GM18511 (cell line): ENCODE data around the gene SCYGR3.

Source experiments
- ATAC-seq: cut with Tn5 transposase; IDR thresholded peaks from one replicate; pipeline ENCODE4 v1.9.1; 2021; ENCODE audit warnings: mild to moderate bottlenecking, moderate library complexity; ENCODE audit not compliant: unreplicated experiment

Gene SCYGR3

GRCh38 chr2:227614740-227615139 is at the start of gene SCYGR3:
SCYGR3 (minus strand) TSS chr2:227614840; CDS start chr2:227614840, 0 bp downstream.
- ATAC-seq: no peak

- no peak for ATAC-seq
These were observed 47.2 kb upstream of the SCYGR3 start for GRCh38 chr2:227661827-227662226.

GRCh38 chr2:227661025-227661649 is 46.5 kb upstream of the SCYGR3 start:
- no peak for ATAC-seq

GRCh38 chr2:227657199-227657845 is 42.7 kb upstream of the SCYGR3 start:
- ATAC-seq: no peak

- no peak for ATAC-seq
These were observed 40.8 kb upstream of the SCYGR3 start for GRCh38 chr2:227655454-227655853.

- ATAC-seq: no peak
These were observed 39.8 kb upstream of the SCYGR3 start for GRCh38 chr2:227654426-227654825.

GRCh38 chr2:227653419-227653818 is 38.8 kb upstream of the SCYGR3 start:
- no peak for ATAC-seq

GRCh38 chr2:227643990-227644551 is 29.4 kb upstream of the SCYGR3 start:
- no peak for ATAC-seq

- no peak for ATAC-seq
These were observed 28.0 kb upstream of the SCYGR3 start for GRCh38 chr2:227642656-227643055.

GRCh38 chr2:227634201-227634600 is 19.6 kb upstream of the SCYGR3 start:
- ATAC-seq: no peak

- ATAC-seq: no peak
These were observed 18.2 kb upstream of the SCYGR3 start for GRCh38 chr2:227632827-227633226.

GRCh38 chr2:227630322-227630721 is 15.7 kb upstream of the SCYGR3 start:
- ATAC-seq: no peak

GRCh38 chr2:227629435-227629834 is 14.8 kb upstream of the SCYGR3 start:
- ATAC-seq: no peak

- peak; percentile 98 for ATAC-seq
These were observed 13.1 kb upstream of the SCYGR3 start for GRCh38 chr2:227627769-227628168.

GRCh38 chr2:227626580-227627151 is 12.0 kb upstream of the SCYGR3 start:
- no peak for ATAC-seq

- ATAC-seq: no peak
These were observed 10.8 kb upstream of the SCYGR3 start for GRCh38 chr2:227625420-227625819.

- ATAC-seq: no peak
These were observed 8.6 kb upstream of the SCYGR3 start for GRCh38 chr2:227623226-227623625.

- ATAC-seq: no peak
These were observed 2.9 kb upstream of the SCYGR3 start, which contains the start of gene SCYGR4 for GRCh38 chr2:227617316-227618230. SCYGR4 (plus strand) TSS chr2:227617498; CDS start chr2:227617498, 0 bp downstream.

GRCh38 chr2:227616631-227617030 is 2.0 kb upstream of the SCYGR3 start:
- ATAC-seq: no peak

GRCh38 chr2:227615906-227616305 is 1.3 kb upstream of the SCYGR3 start:
- no peak for ATAC-seq

GRCh38 chr2:227615181-227615580 is 541 bp upstream of the SCYGR3 start:
- ATAC-seq: no peak
